Erythroblast (primary cell): ENCODE results near the gene LANCL1.
"Not testable (repeated sequence)": the region's sequence is repeated elsewhere in the genome, so short reads cannot be mapped to it uniquely, and the experiment has no call there.

Source experiments
- DNase-seq, 2 experiments: peaks; one replicate each; lab custom pipeline; 2025; lab: John Stamatoyannopoulos, UW
- GATA1 ChIP-seq: IDR thresholded peaks from 2 replicates; pipeline ENCODE4 v1.6.1; 2011; ENCODE audit warnings: low read depth, mild to moderate bottlenecking, control low read depth, low read length, moderate library complexity
- POLR2A ChIP-seq: IDR thresholded peaks from 2 replicates; pipeline ENCODE4 v1.6.1; 2011; ENCODE audit warnings: mild to moderate bottlenecking, low read length

LANCL1 gene

GRCh38 chr2:210480079-210480478 lies 3.5 kb upstream of the LANCL1 start:
- TF ChIP-seq GATA1 (no peak), POLR2A (no peak)
- no peak for DNase-seq

GRCh38 chr2:210478661-210479060 lies 2.1 kb upstream of the LANCL1 start:
- no peak for DNase-seq
- TF ChIP-seq POLR2A: no peak
- TF ChIP-seq GATA1: no peak

GRCh38 chr2:210477496-210477895 lies 937 bp upstream of the LANCL1 start:
- peak; percentile 49 to 51 for DNase-seq
- TF ChIP-seq POLR2A (no peak), GATA1 (no peak)

GRCh38 chr2:210475706-210476105 lies 853 bp downstream of the LANCL1 start:
- peak in 1 of 2 experiments; percentile 24 for DNase-seq
- TF ChIP-seq POLR2A: no peak
- TF ChIP-seq GATA1: no peak

- TF ChIP-seq GATA1: no peak
- TF ChIP-seq POLR2A: no peak
Measured at GRCh38 chr2:210474776-210475175, 1.8 kb downstream of the LANCL1 start.

GRCh38 chr2:210461401-210461800 lies 15.2 kb downstream of the LANCL1 start:
- DNase-seq: no peak
- TF ChIP-seq POLR2A (no peak), GATA1 (no peak)

More at GRCh38 chr2:210474776-210475175, 1.8 kb downstream of the LANCL1 start:
- peak in 1 of 2 experiments; percentile 8 for DNase-seq

- TF ChIP-seq GATA1 (no peak), POLR2A (no peak)
- DNase-seq: no peak
Measured at GRCh38 chr2:210460322-210461227, 16.0 kb downstream of the LANCL1 start.

- TF ChIP-seq POLR2A (no peak), GATA1 (no peak)
Measured at GRCh38 chr2:210459880-210460279, 16.7 kb downstream of the LANCL1 start.

GRCh38 chr2:210459407-210459806 lies 17.2 kb downstream of the LANCL1 start:
- no peak for DNase-seq
- TF ChIP-seq POLR2A (no peak), GATA1 (no peak)

More at GRCh38 chr2:210459880-210460279, 16.7 kb downstream of the LANCL1 start:
- no peak for DNase-seq

GRCh38 chr2:210458395-210458794 lies 18.2 kb downstream of the LANCL1 start:
- DNase-seq: no peak
- no peak for TF ChIP-seq GATA1
- TF ChIP-seq POLR2A: no peak

GRCh38 chr2:210456571-210456970 lies 20.0 kb downstream of the LANCL1 start:
- no peak for DNase-seq
- TF ChIP-seq POLR2A: no peak
- TF ChIP-seq GATA1: no peak

- no peak for DNase-seq
- TF ChIP-seq GATA1 (no peak), POLR2A (no peak)
Measured at GRCh38 chr2:210454336-210454735, 22.2 kb downstream of the LANCL1 start.

GRCh38 chr2:210452194-210452593 lies 24.4 kb downstream of the LANCL1 start:
- TF ChIP-seq POLR2A (no peak), GATA1 (no peak)
- DNase-seq: no peak

GRCh38 chr2:210450942-210451341 lies 25.6 kb downstream of the LANCL1 start:
- not testable (repeated sequence) for DNase-seq
